Raji (cell line): Measurements from ENCODE around the gene C1orf232.

Source experiments
- POLR2A ChIP-seq: IDR thresholded peaks from 2 replicates; pipeline ENCODE4 v1.6.1; 2011; ENCODE audit warnings: low read depth, low read length, control low read depth; ENCODE audit not compliant: insufficient read depth

The C1orf232 gene

GRCh38 chr1:26164861-26165842, 3.6 kb downstream of the C1orf232 start:
- TF ChIP-seq POLR2A: no peak

GRCh38 chr1:26164036-26164860, 4.5 kb downstream of the C1orf232 start:
- TF ChIP-seq POLR2A: no peak

- TF ChIP-seq POLR2A: no peak
Observed at GRCh38 chr1:26163684-26164035, 5.1 kb downstream of the C1orf232 start.

- no peak for TF ChIP-seq POLR2A
Observed at GRCh38 chr1:26162220-26162709, 6.5 kb downstream of the C1orf232 start.

- TF ChIP-seq POLR2A: no peak
Observed at GRCh38 chr1:26161415-26162219, 7.1 kb downstream of the C1orf232 start.

- TF ChIP-seq POLR2A: no peak
Observed at GRCh38 chr1:26160527-26161414, 8.0 kb downstream of the C1orf232 start.

- TF ChIP-seq POLR2A: no peak
Observed at GRCh38 chr1:26159743-26160039, 9.1 kb downstream of the C1orf232 start.

- TF ChIP-seq POLR2A: no peak
Observed at GRCh38 chr1:26158908-26159742, 9.6 kb downstream of the C1orf232 start, which contains the start of gene FAM110D. TSS of gene FAM110D (plus strand) at chr1:26159079. CDS start at chr1:26161292, 2,213 bp downstream.

- TF ChIP-seq POLR2A: no peak
Observed at GRCh38 chr1:26158271-26158907, 10.4 kb downstream of the C1orf232 start.

- TF ChIP-seq POLR2A: no peak
Observed at GRCh38 chr1:26156285-26157038, 12.3 kb downstream of the C1orf232 start.

GRCh38 chr1:26155370-26156284, 13.1 kb downstream of the C1orf232 start:
- TF ChIP-seq POLR2A: no peak
